SK-N-MC (cell line): ENCODE results near the gene SHROOM3.

Source experiments
- EZH2 ChIP-seq: fragments of 200-600 bp; sonication (generic); IDR thresholded peaks from one replicate; pipeline ENCODE4 v1.6.1; 2017; ENCODE audit warnings: antibody characterized with exemption
- FOXP2 ChIP-seq: optimal IDR thresholded peaks from 2 replicates; pipeline ENCODE3; 2011; ENCODE audit warnings: mild to moderate bottlenecking, moderate library complexity; ENCODE audit not compliant: insufficient read depth; ENCODE audit errors: extremely low read length, control extremely low read depth
- POLR2AphosphoS5 ChIP-seq: IDR thresholded peaks from 2 replicates; pipeline ENCODE4 v1.6.1; 2012; ENCODE audit warnings: mild to moderate bottlenecking, low read depth, low read length, borderline replicate concordance

GRCh38 chr4:76447393-76447851, 12.4 kb downstream of the SHROOM3 start:
- TF ChIP-seq POLR2AphosphoS5: no peak
- TF ChIP-seq EZH2: no peak
- no peak for TF ChIP-seq FOXP2
